Osteocyte (in vitro differentiated cells): Measurements from ENCODE around the gene ALPK3. TPM values are rescaled to one million over a fixed set of nuclear protein-coding genes. Genes with fewer than 3 reads are reported as not detected.

Experiments
- DNase-seq: peaks from one replicate; pipeline ENCODE4 v3.0.0; 2021; ENCODE audit warnings: mixed read lengths; ENCODE audit not compliant: unreplicated experiment; ENCODE audit errors: extremely low spot score
- H3K27ac Mint-ChIP-seq: one replicate; pipeline ENCODE4 v1.8.0; 2021; ENCODE audit warnings: mild to moderate bottlenecking, mixed read lengths; ENCODE audit not compliant: unreplicated experiment
- H3K27me3 Mint-ChIP-seq: one replicate; pipeline ENCODE4 v1.8.0; 2021; ENCODE audit warnings: mixed read lengths; ENCODE audit not compliant: unreplicated experiment
- H3K36me3 Mint-ChIP-seq: one replicate; pipeline ENCODE4 v1.8.0; 2021; ENCODE audit warnings: mixed read lengths; ENCODE audit not compliant: unreplicated experiment
- H3K4me1 Mint-ChIP-seq: one replicate; pipeline ENCODE4 v1.8.0; 2021; ENCODE audit warnings: mixed read lengths; ENCODE audit not compliant: unreplicated experiment
- H3K4me3 Mint-ChIP-seq: one replicate; pipeline ENCODE4 v1.8.0; 2021; ENCODE audit warnings: mild to moderate bottlenecking, moderate library complexity, mixed read lengths; ENCODE audit not compliant: unreplicated experiment
- H3K9me3 Mint-ChIP-seq: one replicate; pipeline ENCODE4 v1.8.0; 2021; ENCODE audit warnings: mixed read lengths; ENCODE audit not compliant: unreplicated experiment
- total RNA-seq: library from RNA; stranded (reverse); gene quantifications from 2 replicates; pipeline ENCODE4 v1.2.1, GENCODE V29; 2021
- TF ChIP-seq, protein P1 (sequence below): fragments of 200-600 bp; sonication (generic); IDR thresholded peaks from 2 replicates; pipeline ENCODE4 v1.5.0; 2021; ENCODE audit warnings: antibody characterized with exemption, mild to moderate bottlenecking, moderate library complexity

ALPK3 gene
- total RNA-seq, 1 donor from 2014 or later, result 0.27 TPM

DNA sequence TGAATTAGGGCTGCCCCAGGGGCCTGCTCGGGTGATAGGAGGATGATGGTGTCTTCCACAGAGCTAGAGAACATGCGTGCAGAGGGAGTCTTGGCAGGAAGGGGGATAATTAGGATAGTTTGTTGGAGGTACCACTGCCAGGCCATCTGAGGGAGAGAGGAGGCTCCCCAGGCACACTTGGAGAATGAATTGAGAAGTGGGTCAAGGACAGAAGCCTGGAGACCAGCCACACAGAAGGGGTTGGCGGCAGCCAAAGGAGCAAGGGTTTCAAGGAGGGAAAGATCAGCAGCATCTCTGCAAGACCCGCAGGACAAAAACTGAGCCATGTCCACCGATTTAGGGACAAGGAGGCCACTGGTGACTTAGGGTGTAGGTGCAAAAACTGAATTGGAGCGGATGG lies 74.2 kb downstream of the ALPK3 start:
- H3K36me3 Mint-ChIP-seq, result no peaks in the 10 kb centered on the region
- no peak for DNase-seq
- no peaks in the 10 kb centered on the region for H3K9me3 Mint-ChIP-seq
- no peak overlapping the region for H3K4me3 Mint-ChIP-seq
- H3K27me3 Mint-ChIP-seq, result peaks cover 15% of the 10 kb centered on the region
- H3K27ac Mint-ChIP-seq, result no peak overlapping the region
- TF ChIP-seq, protein P1, sequence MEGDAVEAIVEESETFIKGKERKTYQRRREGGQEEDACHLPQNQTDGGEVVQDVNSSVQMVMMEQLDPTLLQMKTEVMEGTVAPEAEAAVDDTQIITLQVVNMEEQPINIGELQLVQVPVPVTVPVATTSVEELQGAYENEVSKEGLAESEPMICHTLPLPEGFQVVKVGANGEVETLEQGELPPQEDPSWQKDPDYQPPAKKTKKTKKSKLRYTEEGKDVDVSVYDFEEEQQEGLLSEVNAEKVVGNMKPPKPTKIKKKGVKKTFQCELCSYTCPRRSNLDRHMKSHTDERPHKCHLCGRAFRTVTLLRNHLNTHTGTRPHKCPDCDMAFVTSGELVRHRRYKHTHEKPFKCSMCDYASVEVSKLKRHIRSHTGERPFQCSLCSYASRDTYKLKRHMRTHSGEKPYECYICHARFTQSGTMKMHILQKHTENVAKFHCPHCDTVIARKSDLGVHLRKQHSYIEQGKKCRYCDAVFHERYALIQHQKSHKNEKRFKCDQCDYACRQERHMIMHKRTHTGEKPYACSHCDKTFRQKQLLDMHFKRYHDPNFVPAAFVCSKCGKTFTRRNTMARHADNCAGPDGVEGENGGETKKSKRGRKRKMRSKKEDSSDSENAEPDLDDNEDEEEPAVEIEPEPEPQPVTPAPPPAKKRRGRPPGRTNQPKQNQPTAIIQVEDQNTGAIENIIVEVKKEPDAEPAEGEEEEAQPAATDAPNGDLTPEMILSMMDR, result no peak
- peaks cover 2% of the 10 kb centered on the region for H3K4me1 Mint-ChIP-seq

DNA sequence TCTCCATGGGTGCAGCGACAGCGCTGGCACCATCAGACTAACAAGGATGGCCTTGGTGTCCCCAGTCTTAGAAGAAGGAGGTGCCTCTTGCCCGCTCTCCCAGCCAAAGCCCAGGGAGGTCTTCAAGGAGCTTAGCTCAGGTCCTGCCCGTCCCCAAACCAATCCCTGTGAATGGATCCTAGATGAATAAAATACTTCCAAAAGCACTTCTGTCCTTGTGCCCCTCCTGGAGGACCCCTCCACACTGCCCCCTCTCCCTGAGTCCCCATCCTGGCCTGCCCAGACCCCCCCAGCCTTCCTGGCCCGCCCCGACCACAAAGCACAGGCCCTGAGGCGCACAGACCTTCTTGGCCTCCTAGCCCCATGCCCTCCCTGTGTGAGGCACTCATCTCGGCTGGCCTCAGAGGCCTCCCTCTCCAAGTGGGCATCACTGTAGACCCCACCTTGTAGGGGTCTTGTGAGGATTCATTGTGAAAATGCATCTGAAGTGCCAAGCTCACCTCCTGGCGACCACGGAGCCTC lies 75.7 kb downstream of the ALPK3 start:
- DNase-seq, result no peak
- Mint-ChIP-seq H3K9me3 (no peaks in the 10 kb centered on the region), H3K27me3 (peaks cover 19% of the 10 kb centered on the region), H3K27ac (no peak overlapping the region), H3K4me3 (no peak overlapping the region), H3K36me3 (no peaks in the 10 kb centered on the region), H3K4me1 (peaks cover under 1% of the 10 kb centered on the region)
- TF ChIP-seq, protein P1, result no peak

DNA sequence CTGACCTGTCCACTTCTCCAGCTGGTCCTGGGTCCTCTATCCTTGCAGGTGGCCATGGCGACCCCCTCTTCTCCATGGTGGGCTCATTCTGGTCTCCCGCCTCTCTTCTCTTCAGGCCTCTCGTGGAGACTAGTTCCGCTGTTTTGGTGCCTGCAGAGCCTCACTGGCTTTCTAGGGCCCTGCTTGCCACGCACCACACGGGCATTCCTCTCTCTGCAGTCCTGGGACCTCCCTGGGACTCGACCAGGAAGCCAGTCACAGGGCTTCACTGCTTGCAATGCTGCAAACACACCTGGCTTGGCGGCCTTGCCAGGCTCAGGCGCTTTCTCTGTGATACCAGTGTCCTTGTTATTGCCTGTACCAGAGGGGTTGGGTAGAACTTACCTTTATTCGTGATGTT lies 76.5 kb downstream of the ALPK3 start:
- Mint-ChIP-seq H3K9me3 (no peaks in the 10 kb centered on the region), H3K27ac (no peak overlapping the region), H3K4me1 (no peaks in the 10 kb centered on the region), H3K36me3 (no peaks in the 10 kb centered on the region), H3K4me3 (no peak overlapping the region), H3K27me3 (peaks cover 25% of the 10 kb centered on the region)
- TF ChIP-seq, protein P1, result no peak
- no peak for DNase-seq

DNA sequence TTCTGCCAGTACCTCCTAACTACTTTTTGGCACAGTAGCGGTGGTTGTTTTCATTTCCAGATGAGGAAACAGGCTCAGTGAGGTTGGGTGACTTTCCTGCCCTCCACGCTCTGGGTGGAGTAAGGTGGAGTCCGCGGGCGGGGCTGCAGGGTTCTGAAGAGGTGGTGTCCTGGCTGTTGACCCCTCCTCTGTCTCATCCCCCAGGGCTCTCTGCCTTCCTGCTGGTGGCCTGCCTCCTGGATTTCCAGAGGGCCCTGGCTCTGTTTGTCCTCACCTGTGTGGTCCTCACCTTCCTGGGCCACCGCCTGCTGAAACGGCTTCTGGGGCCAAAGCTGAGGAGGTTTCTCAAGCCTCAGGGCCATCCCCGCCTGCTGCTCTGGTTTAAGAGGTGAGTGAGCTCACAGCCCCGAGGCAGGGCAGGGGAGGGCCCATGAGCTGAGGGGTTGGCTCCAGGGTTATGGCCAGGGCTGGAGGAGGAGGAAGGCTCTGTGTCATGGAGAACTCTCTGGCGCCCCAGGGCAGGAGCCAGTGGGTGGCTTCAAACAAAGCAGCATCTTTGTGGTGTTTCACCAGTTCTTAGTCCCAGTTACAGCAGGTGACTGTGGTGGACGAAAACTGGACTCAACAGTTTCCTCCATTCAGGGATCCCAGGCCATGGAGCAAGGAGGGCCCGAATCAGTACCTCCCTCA lies 77.7 kb downstream of the ALPK3 start:
- H3K27me3 Mint-ChIP-seq, result peaks cover 37% of the 10 kb centered on the region
- H3K27ac Mint-ChIP-seq, result no peak overlapping the region
- H3K9me3 Mint-ChIP-seq, result no peaks in the 10 kb centered on the region
- TF ChIP-seq, protein P1, result no peak
- H3K4me1 Mint-ChIP-seq, result no peaks in the 10 kb centered on the region
- no peak overlapping the region for H3K4me3 Mint-ChIP-seq
- H3K36me3 Mint-ChIP-seq, result no peaks in the 10 kb centered on the region
- no peak for DNase-seq

DNA sequence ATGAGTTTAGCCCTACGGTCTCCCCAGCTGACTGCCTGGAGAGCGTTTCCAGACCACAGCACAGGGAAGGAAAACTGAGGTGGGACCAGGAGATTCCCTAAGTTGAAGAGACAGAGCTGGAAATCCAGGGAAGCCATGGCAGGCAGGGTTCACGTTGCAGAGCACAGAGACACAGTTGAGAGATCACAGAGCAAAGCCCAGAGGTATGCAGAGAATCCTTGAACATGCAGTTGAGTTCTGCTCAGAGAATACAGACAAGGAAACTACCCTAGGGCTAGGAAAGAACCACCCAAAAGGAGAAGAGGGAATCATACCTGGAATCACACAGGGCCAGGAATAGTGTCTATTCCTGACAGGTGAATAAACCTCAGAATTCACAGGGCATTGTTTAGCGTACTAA lies 81.6 kb downstream of the ALPK3 start:
- DNase-seq, result no peak
- Mint-ChIP-seq H3K27ac (no peak overlapping the region), H3K4me1 (no peaks in the 10 kb centered on the region), H3K27me3 (peaks cover 28% of the 10 kb centered on the region), H3K4me3 (no peak overlapping the region), H3K9me3 (no peaks in the 10 kb centered on the region), H3K36me3 (no peaks in the 10 kb centered on the region)
- TF ChIP-seq, protein P1, result no peak
